H9 (cell line): ENCODE data around the gene XG. TPM values are rescaled to one million over a fixed set of nuclear protein-coding genes. Genes with fewer than 3 reads are reported as not detected.
A peak's percentile ranks its signal among the peaks of the same experiment; 100 is the strongest.

Experiments
- DNase-seq: peaks from one replicate; pipeline ENCODE4 v3.0.0-alpha.2; 2017
- H2AFZ ChIP-seq: one replicate; pipeline ENCODE4 v1.6.1; 2013; ENCODE audit warnings: mild to moderate bottlenecking, low read length, control low read depth, moderate library complexity
- H2AK5ac ChIP-seq: 2 replicates; pipeline ENCODE4 v1.6.1; 2013; ENCODE audit warnings: low read length, control low read depth, mixed read lengths; ENCODE audit not compliant: insufficient read length
- H2BK120ac ChIP-seq: one replicate; pipeline ENCODE4 v1.6.1; 2013; ENCODE audit warnings: low read depth, mild to moderate bottlenecking, low read length, control low read depth, inconsistent platforms; ENCODE audit not compliant: poor library complexity, severe bottlenecking
- H2BK12ac ChIP-seq: 2 replicates; pipeline ENCODE4 v1.6.1; 2013; ENCODE audit warnings: low read length, control low read depth, mixed read lengths, low read depth; ENCODE audit not compliant: insufficient read length
- H2BK15ac ChIP-seq: 2 replicates; pipeline ENCODE4 v1.6.1; 2013; ENCODE audit warnings: low read depth, low read length, control low read depth
- H2BK20ac ChIP-seq: one replicate; pipeline ENCODE4 v1.6.1; 2013; ENCODE audit warnings: low read depth, mild to moderate bottlenecking, low read length, control low read depth, inconsistent platforms; ENCODE audit not compliant: poor library complexity, severe bottlenecking
- H2BK5ac ChIP-seq: 2 replicates; pipeline ENCODE4 v1.6.1; 2013; ENCODE audit warnings: low read length, control low read depth, mixed read lengths; ENCODE audit not compliant: insufficient read length
- H3K14ac ChIP-seq: 2 replicates; pipeline ENCODE4 v1.6.1; 2013; ENCODE audit warnings: low read length, control low read depth; ENCODE audit not compliant: insufficient read depth
- H3K18ac ChIP-seq: 2 replicates; pipeline ENCODE4 v1.6.1; 2013; ENCODE audit warnings: low read depth, mild to moderate bottlenecking, mixed read lengths, low read length, control low read depth; ENCODE audit not compliant: insufficient read length
- H3K23ac ChIP-seq: 2 replicates; pipeline ENCODE4 v1.6.1; 2013; ENCODE audit warnings: low read length, control low read depth, mixed read lengths, low read depth; ENCODE audit not compliant: insufficient read length
- H3K23me2 ChIP-seq: 2 replicates; pipeline ENCODE4 v1.6.1; 2013; ENCODE audit warnings: low read depth, mild to moderate bottlenecking, mixed read lengths, low read length, control low read depth; ENCODE audit not compliant: insufficient read length, poor library complexity, severe bottlenecking
- H3K27ac ChIP-seq: 2 replicates; pipeline ENCODE4 v1.5.1; 2013; ENCODE audit warnings: low read length, control low read depth, mixed read lengths, low read depth; ENCODE audit not compliant: insufficient read length
- H3K27me3 ChIP-seq: 2 replicates; pipeline ENCODE4 v1.6.1; 2013; ENCODE audit warnings: low read length, control low read depth, inconsistent platforms; ENCODE audit not compliant: insufficient read depth
- H3K4ac ChIP-seq: 2 replicates; pipeline ENCODE4 v1.6.1; 2013; ENCODE audit warnings: low read depth, mild to moderate bottlenecking, control low read depth, inconsistent platforms, low read length, moderate library complexity
- H3K4me1 ChIP-seq: 2 replicates; pipeline ENCODE4 v1.6.1; 2013; ENCODE audit warnings: low read length, control low read depth, inconsistent platforms; ENCODE audit not compliant: insufficient read depth
- H3K4me2 ChIP-seq: 2 replicates; pipeline ENCODE4 v1.6.1; 2013; ENCODE audit warnings: low read length, control low read depth, mixed read lengths; ENCODE audit not compliant: insufficient read length, insufficient read depth
- H3K56ac ChIP-seq: 2 replicates; pipeline ENCODE4 v1.6.1; 2013; ENCODE audit warnings: low read depth, mild to moderate bottlenecking, mixed read lengths, low read length, control low read depth; ENCODE audit not compliant: insufficient read length
- H3K79me1 ChIP-seq: 2 replicates; pipeline ENCODE4 v1.6.1; 2013; ENCODE audit warnings: low read depth, mild to moderate bottlenecking, moderate library complexity, low read length, control low read depth, inconsistent platforms; ENCODE audit not compliant: insufficient read depth, poor library complexity, severe bottlenecking
- H3K79me2 ChIP-seq: 2 replicates; pipeline ENCODE4 v1.6.1; 2013; ENCODE audit warnings: low read length, control low read depth, inconsistent platforms; ENCODE audit not compliant: insufficient read depth
- H3K9ac ChIP-seq: 2 replicates; pipeline ENCODE4 v1.6.1; 2013; ENCODE audit warnings: low read length, control low read depth, mixed read lengths; ENCODE audit not compliant: insufficient read length; ENCODE audit errors: extremely low read depth
- H3K9me3 ChIP-seq: one replicate; pipeline ENCODE4 v1.6.1; 2013; ENCODE audit warnings: low read depth, low read length, inconsistent platforms; ENCODE audit not compliant: control insufficient read depth
- H3T11ph ChIP-seq: one replicate; pipeline ENCODE4 v1.6.1; 2013; ENCODE audit warnings: mild to moderate bottlenecking, low read length, control low read depth, inconsistent platforms
- H4K20me1 ChIP-seq: one replicate; pipeline ENCODE4 v1.6.1; 2013; ENCODE audit not compliant: control insufficient read depth, insufficient read length, insufficient read depth
- H4K5ac ChIP-seq: 2 replicates; pipeline ENCODE4 v1.6.1; 2013; ENCODE audit warnings: low read depth, mild to moderate bottlenecking, mixed read lengths, low read length, control low read depth; ENCODE audit not compliant: insufficient read length
- H4K8ac ChIP-seq: replicated peaks from 2 replicates; pipeline ENCODE4 v1.6.1; 2013; ENCODE audit warnings: low read length, control low read depth, mixed read lengths, low read depth; ENCODE audit not compliant: insufficient read length
- H4K91ac ChIP-seq: 2 replicates; pipeline ENCODE4 v1.6.1; 2013; ENCODE audit warnings: low read depth, mild to moderate bottlenecking, moderate library complexity, mixed read lengths, low read length, control low read depth; ENCODE audit not compliant: insufficient read length
- H3K27ac Mint-ChIP-seq, 3 experiments: 2 replicates in 2 of 3; 3 replicates in 1 of 3; pipeline ENCODE4 v1.8.0; 2020 to 2021; ENCODE audit warnings: mixed read lengths in 3 of 3, mild to moderate bottlenecking in 1 of 3, moderate library complexity in 1 of 3
- H3K27me3 Mint-ChIP-seq: 2 replicates; pipeline ENCODE4 v1.8.0; 2021; ENCODE audit warnings: low read depth, mild to moderate bottlenecking, moderate library complexity, mixed read lengths
- H3K36me3 Mint-ChIP-seq, 3 experiments: 2 replicates in 2 of 3; 3 replicates in 1 of 3; pipeline ENCODE4 v1.8.0; 2020 to 2021; ENCODE audit warnings: low read depth in 3 of 3, mixed read lengths in 3 of 3; ENCODE audit not compliant: insufficient read depth in 1 of 3
- H3K4me1 Mint-ChIP-seq, 2 experiments: 2 replicates each; pipeline ENCODE4 v1.8.0; 2020; ENCODE audit warnings: mixed read lengths in 2 of 2
- H3K4me3 Mint-ChIP-seq, 2 experiments: 2 replicates in 1 of 2; 3 replicates in 1 of 2; pipeline ENCODE4 v1.8.0; 2020 to 2021; ENCODE audit warnings: mild to moderate bottlenecking in 2 of 2, mixed read lengths in 2 of 2, moderate library complexity in 1 of 2
- H3K9me3 Mint-ChIP-seq, 2 experiments: 2 replicates in 1 of 2; 3 replicates in 1 of 2; pipeline ENCODE4 v1.8.0; 2020; ENCODE audit warnings: mild to moderate bottlenecking in 2 of 2, mixed read lengths in 2 of 2, moderate library complexity in 1 of 2
- CTCF ChIP-seq: fragments of 200-600 bp; sonication (generic); conservative IDR thresholded peaks from 3 replicates; pipeline ENCODE4 v1.8.0; 2021; ENCODE audit warnings: antibody characterized with exemption, mild to moderate bottlenecking
- WGBS: extraction: QIAGEN DNeasy Blood & Tissue Kit; methylation state at CpG from one replicate; pipeline ENCODE4 v1.1.7; 2013; ENCODE audit warnings: missing lambda C conversion rate, low lambda C conversion rate, mixed read lengths; ENCODE audit not compliant: insufficient read length; ENCODE audit errors: extremely low coverage; 5-methylcytosine and 5-hydroxymethylcytosine counted together
- total RNA-seq: library from RNA; stranded (reverse); gene quantifications from 2 replicates; pipeline ENCODE4 v1.2.1, GENCODE V29; 2021

The XG gene
- total RNA-seq, 1 experiment from 2014 or later: 1.1 TPM

- Histone ChIP-seq H3K27ac (peak overlapping the region; percentile 1), H3K79me1 (no peaks in the 10 kb centered on the region), H4K91ac (no peak overlapping the region), H3K4ac (no peak overlapping the region), H3K14ac (no peak overlapping the region), H2AFZ (no peak overlapping the region), H4K5ac (no peak overlapping the region), H2BK20ac (no peak overlapping the region), H3K9ac (no peak overlapping the region), H3K79me2 (no peaks in the 10 kb centered on the region), H2AK5ac (no peak overlapping the region), H3K9me3 (no peaks in the 10 kb centered on the region), H3K23ac (no peak overlapping the region), H3K56ac (no peak overlapping the region), H2BK12ac (no peak overlapping the region), H2BK120ac (no peak overlapping the region), H3K4me1 (peaks cover 4% of the 10 kb centered on the region; the same call in 1 of the 2 replicates), H3K4me2 (no peak overlapping the region), H3K27me3 (no peaks in the 10 kb centered on the region), H3K23me2 (no peaks in the 10 kb centered on the region), H4K20me1 (no peaks in the 10 kb centered on the region), H2BK5ac (no peak overlapping the region), H2BK15ac (peak overlapping the region; percentile 49; the same call in 1 of the 2 replicates), H3K18ac (no peak overlapping the region), H3T11ph (no peak overlapping the region), H4K8ac (no peak overlapping the region)
- Mint-ChIP-seq H3K4me3 (peak overlapping the region in 1 of 2 experiments; percentile 45; a peak in 2 of 5 replicates), H3K9me3 (no peaks in the 10 kb centered on the region), H3K4me1 (peaks cover 56 to 69% of the 10 kb centered on the region in 2 experiments), H3K27ac (peak overlapping the region; percentile 91 to 99 (median 98)), H3K36me3 (peaks cover 0 to 2% (median 0%) of the 10 kb centered on the region in 3 experiments; a peak in 1 of 7 replicates), H3K27me3 (no peaks in the 10 kb centered on the region)
- TF ChIP-seq CTCF: no peak
- WGBS: no CpG with 5 or more reads among the region's 6 CpGs
- DNase-seq: no peak
Measured at GRCh38 chrX:2781698-2782097, 29.9 kb downstream of the XG start.
